Left lung (tissue), 10 donors: ENCODE data around the gene UTP15. TPM values are rescaled to one million over a fixed set of nuclear protein-coding genes. Genes with fewer than 3 reads are reported as not detected.

Experiments
- ATAC-seq: fragments of 200-7000 bp; cut with Tn5 transposase; one replicate; pipeline ENCODE4 v1.9.1; 2020; ENCODE audit warnings: moderate library complexity
- DNase-seq, 4 donors: peaks; one replicate each; pipeline ENCODE4 v3.0.0-alpha.2; 2013 to 2020
- H3K27ac ChIP-seq, 2 donors: fragments of 200-600 bp; sonication (generic) in 1 of 2; one replicate each; pipeline versions ENCODE4 v1.5.0 to v1.8.0; 2020 to 2021
- H3K27me3 ChIP-seq, 2 donors: fragments of 200-600 bp; sonication (generic) in 1 of 2; one replicate each; pipeline versions ENCODE4 v1.5.0 to v1.8.0; 2020 to 2021
- H3K36me3 ChIP-seq, 2 donors: fragments of 200-600 bp; sonication (generic) in 1 of 2; one replicate each; pipeline versions ENCODE4 v1.5.0 to v1.8.0; 2020 to 2021
- H3K4me1 ChIP-seq, 2 donors: fragments of 200-600 bp; one replicate each; pipeline ENCODE4 v1.8.0; 2021
- H3K4me3 ChIP-seq, 2 donors: fragments of 200-600 bp; sonication (generic) in 1 of 2; one replicate each; pipeline versions ENCODE4 v1.5.0 to v1.8.0; 2020 to 2021; ENCODE audit warnings: mild to moderate bottlenecking in 1 of 2
- H3K9me3 ChIP-seq, 2 donors: fragments of 200-600 bp; sonication (generic) in 1 of 2; one replicate each; pipeline versions ENCODE4 v1.5.0 to v1.8.0; 2020 to 2021
- CTCF ChIP-seq, 2 donors: fragments of 200-600 bp; sonication (generic) in 1 of 2; IDR thresholded peaks; one replicate each; pipeline versions ENCODE4 v1.5.0 to v1.8.0; 2021; ENCODE audit warnings: antibody characterized with exemption in 2 of 2
- intact Hi-C, 2 donors: fragments of 100-400 bp; cut with DNase I; formaldehyde crosslinking; loops; one replicate each; pipeline versions ENCODE4 v1.11.2 to v1.14.2; 2022
- polyA plus RNA-seq, 6 donors: library from polyadenylated mRNA; unstranded; fragments of 120-200 nt; gene quantifications; one replicate each; pipeline ENCODE4 v1.2.1, GENCODE V29; 2013; ENCODE audit not compliant: insufficient read length in 6 of 6
- total RNA-seq, 2 donors: library from RNA; stranded (reverse); fragmentation: NEBNext Ultra II Directional; extraction: Animal tissue kit (Norgen Biotek cat#: 25700); gene quantifications; one replicate each; pipeline ENCODE4 v1.2.1, GENCODE V29; 2021
- donor health status: DM: no; HTN: yes; CAD: no.
- donor health status: DM: no; HTN: no; CAD: no.

The UTP15 gene
- total and polyA plus RNA-seq, 8 donors: 10.9 to 22.6 (median 17.3) TPM

GRCh38 chr5:73544429-73545402 is 20.8 kb upstream of the UTP15 start:
- Histone ChIP-seq H3K27ac (peak overlapping the region in 1 of 2 donors; percentile 13), H3K4me3 (no peak overlapping the region), H3K9me3 (no peaks in the 10 kb centered on the region), H3K36me3 (no peaks in the 10 kb centered on the region), H3K4me1 (no peaks in the 10 kb centered on the region), H3K27me3 (no peaks in the 10 kb centered on the region)
- peak in 1 of 4 donors; percentile 40 for DNase-seq
- no peak for TF ChIP-seq CTCF (IDR thresholded peaks at IDR 0.05)
- intact Hi-C loops: no loop called here
- ATAC-seq: peak; percentile 63

DNA sequence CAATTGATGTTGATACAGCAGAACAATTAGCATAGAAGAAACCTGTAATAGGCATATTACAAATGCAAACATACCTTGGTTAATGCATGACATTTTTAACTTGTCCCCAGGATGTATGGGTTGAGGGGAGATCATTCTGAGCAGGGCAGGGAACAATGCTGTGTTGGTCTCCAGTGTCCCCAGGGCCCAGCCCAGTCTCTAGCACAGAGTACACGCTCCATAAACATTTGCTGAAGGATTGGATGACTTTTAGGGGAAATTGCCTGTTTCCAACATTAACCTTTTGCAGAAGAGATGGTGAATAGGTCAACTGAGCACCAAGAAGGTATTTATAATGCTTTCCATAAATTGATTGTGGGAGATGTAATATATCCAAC is 20.2 kb upstream of the UTP15 start:
- H3K27ac ChIP-seq: no peak overlapping the region

DNA sequence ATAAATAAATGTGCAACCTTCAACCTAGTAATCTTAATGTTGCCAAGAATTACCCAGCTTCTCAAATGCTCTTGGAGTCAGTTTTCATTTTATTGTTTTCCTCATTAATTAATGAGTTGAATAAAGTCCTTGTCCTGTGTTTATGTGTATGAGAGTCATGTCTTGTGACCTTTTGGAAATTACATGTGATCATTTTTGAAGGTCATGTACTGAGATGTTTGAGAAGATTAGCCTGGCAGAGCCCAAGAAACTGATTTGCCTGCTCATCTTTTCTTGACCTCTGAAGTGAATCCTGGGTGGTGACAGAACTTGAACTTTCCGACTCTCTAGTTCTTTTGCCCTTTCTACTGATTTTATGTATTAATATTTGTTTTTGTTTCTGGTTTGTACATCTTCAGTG is 15.5 kb upstream of the UTP15 start:
- no peak overlapping the region for H3K27ac ChIP-seq
- TF ChIP-seq CTCF (IDR thresholded peaks at IDR 0.05): no peak
- ATAC-seq (no peak), DNase-seq (no peak)
- H3K27me3 ChIP-seq: no peaks in the 10 kb centered on the region
- peaks cover 0 to 32% of the 10 kb centered on the region in 2 donors for H3K36me3 ChIP-seq
- no peaks in the 10 kb centered on the region for H3K9me3 ChIP-seq
- H3K4me3 ChIP-seq: no peak overlapping the region
- no peaks in the 10 kb centered on the region for H3K4me1 ChIP-seq
- intact Hi-C loops: no loop called here

More for the DNA sequence above, 20.2 kb upstream of the UTP15 start:
- Histone ChIP-seq H3K9me3 (no peaks in the 10 kb centered on the region), H3K27me3 (no peaks in the 10 kb centered on the region), H3K4me1 (no peaks in the 10 kb centered on the region), H3K4me3 (no peak overlapping the region), H3K36me3 (no peaks in the 10 kb centered on the region)
- DNase-seq (no peak), ATAC-seq (no peak)
- intact Hi-C loops: no loop called here
- no peak for TF ChIP-seq CTCF (IDR thresholded peaks at IDR 0.05)

GRCh38 chr5:73552642-73553041 is 12.9 kb upstream of the UTP15 start:
- Histone ChIP-seq H3K36me3 (peaks cover 0 to 50% of the 10 kb centered on the region in 2 donors), H3K27me3 (no peaks in the 10 kb centered on the region), H3K27ac (no peak overlapping the region), H3K4me3 (no peak overlapping the region), H3K9me3 (no peaks in the 10 kb centered on the region), H3K4me1 (no peaks in the 10 kb centered on the region)
- no peak for ATAC-seq
- TF ChIP-seq CTCF (IDR thresholded peaks at IDR 0.05): no peak
- no peak for DNase-seq
- intact Hi-C loops: no loop called here

DNA sequence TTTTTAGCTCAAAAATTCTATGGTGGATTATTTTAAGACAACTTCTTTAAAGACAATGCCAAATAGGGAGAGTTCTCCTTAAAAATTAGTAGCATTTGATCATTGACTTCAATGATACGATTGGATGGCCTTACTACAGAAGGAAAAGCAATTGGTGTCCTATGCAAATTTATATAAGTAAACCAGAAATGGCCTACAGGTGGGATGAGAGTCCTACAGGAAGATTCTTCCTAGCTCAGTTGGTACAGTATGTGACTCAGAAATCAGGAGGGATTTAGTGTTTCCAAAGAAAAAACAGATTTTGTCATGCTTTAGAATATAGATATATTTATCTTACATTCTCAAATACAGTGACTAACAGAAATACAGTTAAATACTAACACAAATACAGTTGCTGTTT is 6.6 kb upstream of the UTP15 start:
- Histone ChIP-seq H3K36me3 (peaks cover 0 to 77% of the 10 kb centered on the region in 2 donors), H3K27me3 (no peaks in the 10 kb centered on the region), H3K4me1 (peaks cover 4 to 9% of the 10 kb centered on the region in 2 donors), H3K4me3 (no peak overlapping the region), H3K27ac (no peak overlapping the region), H3K9me3 (no peaks in the 10 kb centered on the region)
- intact Hi-C loops: no loop called here
- no peak for DNase-seq
- ATAC-seq: no peak
- no peak for TF ChIP-seq CTCF (IDR thresholded peaks at IDR 0.05)
